GM18870 (cell line): ENCODE results near the gene MAP3K10.

Experiments used
- ATAC-seq: cut with Tn5 transposase; IDR thresholded peaks from one replicate; pipeline ENCODE4 v1.9.1; 2021; ENCODE audit warnings: moderate library complexity; ENCODE audit not compliant: unreplicated experiment

The MAP3K10 gene

DNA sequence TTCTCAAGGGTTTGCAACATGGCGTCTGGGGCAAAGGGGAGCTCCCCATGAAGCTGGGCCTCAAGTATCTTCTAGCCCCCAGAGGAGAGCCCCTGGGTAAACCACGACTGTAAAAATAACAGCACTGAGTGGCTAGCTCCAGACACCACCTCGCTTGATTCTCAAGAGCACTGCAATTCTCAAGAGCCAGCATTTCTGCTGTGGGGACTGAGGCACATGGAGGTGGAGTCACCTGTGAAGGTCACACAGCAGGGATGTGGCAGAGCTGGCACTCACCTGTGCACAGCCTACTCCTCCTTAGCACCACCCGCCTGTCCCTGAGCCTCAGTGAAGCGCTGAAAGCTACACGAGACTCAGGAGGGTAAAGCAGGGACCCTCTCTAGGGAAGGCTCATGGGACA lies 56.0 kb downstream of the MAP3K10 start:
- ATAC-seq, result no peak

DNA sequence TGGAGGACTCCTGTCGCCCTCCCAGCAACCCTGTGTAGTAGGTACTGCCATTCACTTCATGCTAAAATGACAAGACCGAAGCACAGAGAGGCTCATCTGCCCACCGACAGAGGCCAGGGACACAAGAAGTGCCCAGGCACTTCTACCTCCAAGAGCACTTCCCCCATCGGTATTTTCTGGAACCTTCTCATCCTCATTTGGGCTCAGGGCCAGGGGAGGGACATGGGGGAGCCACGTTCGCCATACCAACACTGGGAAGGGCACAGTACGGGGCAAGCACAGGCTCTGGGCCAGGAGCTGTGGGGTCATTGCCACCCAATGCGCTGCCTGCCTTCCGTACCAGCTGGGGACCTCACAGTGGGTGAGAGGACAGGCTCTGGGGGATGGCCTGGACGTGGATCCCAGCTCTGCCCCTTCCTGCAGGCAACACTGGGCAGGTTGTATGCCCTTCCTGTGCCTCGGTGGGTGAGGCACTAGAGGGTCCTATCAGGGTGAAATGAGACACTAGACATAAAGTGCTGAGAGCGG lies 56.6 kb downstream of the MAP3K10 start:
- ATAC-seq, result no peak

DNA sequence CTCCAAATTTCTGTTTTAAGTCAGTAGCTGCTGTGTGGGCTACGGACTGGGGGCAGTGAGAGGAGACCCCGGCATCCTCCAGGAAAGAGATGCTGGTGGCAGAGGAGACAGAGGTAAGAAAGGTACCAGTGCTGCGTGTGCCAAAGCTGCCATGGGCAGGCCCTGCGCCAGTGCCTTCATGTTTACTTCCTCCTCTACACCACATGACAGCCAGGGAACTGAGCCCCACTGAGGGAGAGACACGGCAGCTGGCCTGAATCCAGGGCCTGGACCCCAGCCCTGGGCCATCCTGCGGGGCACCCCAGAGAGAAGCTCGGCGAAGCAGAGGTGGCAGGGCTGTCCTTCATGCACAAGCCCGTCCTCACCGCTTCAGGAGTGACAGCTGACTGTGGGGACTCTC lies 58.0 kb downstream of the MAP3K10 start:
- no peak for ATAC-seq

DNA sequence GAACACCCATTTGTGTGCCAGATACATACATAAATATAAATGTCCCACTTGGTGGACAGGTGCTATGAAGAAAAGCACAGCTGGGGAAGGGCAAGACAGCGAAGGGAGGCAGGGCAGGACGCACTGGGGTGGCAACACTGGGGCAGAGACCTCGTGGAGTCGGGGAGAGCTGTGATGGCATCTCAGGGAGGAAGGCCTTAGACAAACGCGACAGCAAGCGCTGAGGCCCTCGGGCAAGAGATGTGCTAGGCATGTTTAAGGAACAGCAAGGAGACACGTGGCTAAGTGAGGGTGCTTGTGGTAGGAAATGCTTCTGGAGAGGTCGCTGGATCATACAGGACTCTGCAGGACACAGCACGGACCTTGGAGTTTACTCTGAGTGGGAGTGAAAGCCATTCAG lies 58.6 kb downstream of the MAP3K10 start:
- no peak for ATAC-seq

DNA sequence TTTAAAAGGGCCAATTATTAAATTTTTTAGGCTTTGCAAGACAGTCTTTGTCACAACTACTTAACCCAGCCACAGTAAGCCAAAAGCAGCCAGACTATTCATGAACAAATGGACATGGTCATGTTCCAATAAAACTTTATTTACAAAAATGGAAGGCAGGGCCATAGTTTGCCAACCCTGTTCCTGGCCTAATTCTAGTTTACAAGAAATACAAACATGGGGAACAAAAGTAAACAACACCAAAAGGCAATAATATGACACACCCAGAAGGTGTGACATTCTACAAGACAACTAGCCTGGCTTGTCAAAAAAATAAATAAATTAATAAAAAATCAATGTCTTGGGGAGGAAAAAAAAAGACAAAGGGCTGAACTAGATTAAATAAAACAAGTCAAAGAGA lies 60.0 kb downstream of the MAP3K10 start:
- ATAC-seq, result no peak

DNA sequence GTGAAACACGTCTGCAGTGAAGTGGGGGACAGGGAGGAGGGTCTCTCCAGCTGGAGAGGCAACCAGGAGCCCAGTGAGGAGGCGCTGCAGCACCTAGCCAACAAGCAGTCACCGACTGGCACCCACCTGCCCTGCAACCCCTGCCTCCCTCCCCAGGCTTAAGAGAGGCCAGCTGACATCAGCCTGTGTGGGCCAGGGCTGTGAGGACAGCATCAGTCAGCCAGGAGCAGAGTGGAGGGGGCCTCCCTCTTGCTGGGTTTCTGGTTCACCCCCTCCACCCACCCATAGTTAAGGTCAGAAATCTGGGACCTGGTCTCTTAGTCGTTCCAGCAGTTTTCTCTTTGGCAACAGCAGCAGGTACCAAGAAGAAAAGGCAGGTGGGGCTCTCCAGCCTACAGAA lies 60.8 kb downstream of the MAP3K10 start:
- ATAC-seq, result no peak

DNA sequence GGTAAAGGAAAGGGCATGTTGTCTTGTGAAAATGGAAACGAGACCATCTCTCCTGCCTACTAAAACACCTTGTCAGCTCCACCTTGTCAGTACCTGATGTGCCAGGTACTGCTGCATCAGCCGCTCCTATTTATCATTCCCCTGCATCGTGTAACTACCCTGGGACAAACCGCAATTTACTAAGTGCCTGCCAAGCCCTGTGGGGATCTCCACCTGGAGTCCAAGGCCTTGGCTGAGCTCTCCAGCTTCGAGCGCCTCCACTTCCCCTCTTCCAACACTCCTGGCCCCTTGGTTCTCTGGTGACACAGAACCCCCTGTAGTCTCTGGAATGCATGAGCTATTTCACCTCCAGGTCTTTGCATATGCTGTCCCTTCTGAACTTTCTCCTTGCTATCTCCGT lies 61.2 kb downstream of the MAP3K10 start:
- no peak for ATAC-seq

DNA sequence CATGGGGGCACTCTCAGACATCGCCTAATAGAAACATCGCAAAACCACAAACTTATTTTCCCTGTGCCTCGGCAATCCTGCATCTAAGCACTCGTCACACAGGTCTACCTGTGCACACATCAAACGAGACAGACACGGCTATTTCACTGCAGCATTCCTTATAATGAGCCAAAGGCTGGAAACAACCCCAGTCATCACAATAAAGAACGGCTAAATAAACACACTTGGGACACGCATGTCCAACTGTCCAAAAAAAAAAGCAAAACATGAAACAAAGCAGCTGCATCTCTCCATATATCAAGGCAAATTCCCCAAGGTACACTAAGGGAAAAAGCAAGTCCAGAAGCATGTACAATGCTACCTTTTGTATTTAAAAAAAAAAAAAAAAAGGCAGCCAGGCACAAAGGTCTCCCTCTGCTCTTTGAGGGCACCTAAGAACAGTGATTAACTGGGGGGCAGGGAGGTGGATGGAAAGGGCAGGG lies 62.4 kb downstream of the MAP3K10 start:
- no peak for ATAC-seq

GRCh38 chr19:40254714-40255418 lies 63.6 kb downstream of the MAP3K10 start:
- ATAC-seq, result no peak

GRCh38 chr19:40255619-40256166 lies 64.5 kb downstream of the MAP3K10 start:
- no peak for ATAC-seq

DNA sequence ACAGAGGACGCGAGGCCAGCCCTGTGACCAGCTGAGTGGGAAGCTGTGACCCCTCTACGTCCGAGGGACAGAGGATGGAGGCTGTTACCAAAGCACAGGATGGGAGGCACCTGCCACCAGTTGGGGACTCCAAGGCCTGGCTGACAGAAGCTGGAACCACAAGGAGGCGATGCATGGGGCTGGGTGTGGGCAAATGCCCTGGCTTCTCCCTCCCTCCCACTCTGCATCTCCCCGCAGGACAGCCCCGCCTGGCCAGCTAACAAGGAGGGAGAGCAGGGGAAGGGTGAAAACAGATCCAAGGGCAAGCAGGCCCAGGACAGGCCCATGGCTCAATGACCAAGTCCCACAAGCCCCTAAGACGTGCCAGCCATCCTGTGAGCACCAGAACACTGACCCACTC lies 65.3 kb downstream of the MAP3K10 start:
- ATAC-seq, result no peak

DNA sequence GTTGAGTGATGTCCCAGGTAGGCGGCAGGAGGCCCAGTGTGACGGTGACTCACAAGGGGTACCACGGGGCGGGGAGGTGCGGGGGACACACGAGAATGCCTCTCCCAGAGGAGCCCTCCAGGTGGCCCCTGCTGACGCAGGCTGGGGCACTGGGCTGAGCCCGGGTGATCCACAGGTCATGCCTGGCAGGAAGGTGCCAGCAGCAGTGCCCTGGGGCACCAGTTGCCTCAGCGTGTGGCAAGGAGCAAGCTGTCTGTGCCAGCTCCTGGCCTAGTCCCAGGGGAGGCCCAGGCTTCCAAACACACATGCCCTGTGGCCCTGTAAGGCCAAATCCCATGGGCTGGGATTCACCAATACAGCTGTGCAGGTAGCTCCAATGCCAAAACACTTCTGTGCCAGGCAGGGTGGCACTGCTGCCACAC lies 65.9 kb downstream of the MAP3K10 start:
- no peak for ATAC-seq

DNA sequence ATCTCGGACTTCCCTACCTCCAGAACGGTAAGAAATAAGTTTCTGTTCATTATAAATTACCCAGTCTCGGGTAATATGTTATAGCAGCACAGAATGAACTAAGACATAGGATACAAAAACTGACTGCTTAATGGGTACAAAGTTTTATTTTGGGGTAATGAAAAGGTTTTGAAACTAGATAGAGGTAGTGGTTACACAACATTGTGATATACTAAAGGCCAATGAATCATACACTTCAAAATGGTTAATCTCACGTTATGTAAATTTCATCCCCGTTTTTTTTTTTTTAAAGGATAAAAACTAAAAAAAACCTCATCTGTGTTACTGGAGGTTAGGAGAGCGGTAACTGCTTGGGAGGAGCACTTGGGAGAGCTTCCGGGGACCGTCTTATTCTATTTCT lies 70.4 kb downstream of the MAP3K10 start:
- ATAC-seq, result no peak

GRCh38 chr19:40262422-40262821 lies 71.2 kb downstream of the MAP3K10 start:
- ATAC-seq, result no peak

- ATAC-seq, result no peak
Observed at GRCh38 chr19:40263440-40264313, 72.5 kb downstream of the MAP3K10 start.

- ATAC-seq, result no peak
Observed at GRCh38 chr19:40264314-40265054, 73.3 kb downstream of the MAP3K10 start.
